IPS-18c (cell line): ENCODE measurements around the gene KNL1.
"Not testable (repeated sequence)": the region's sequence is repeated elsewhere in the genome, so short reads cannot be mapped to it uniquely, and the experiment has no call there.

Experiments
- H3K4me3 ChIP-seq: 2 replicates; pipeline ENCODE4 v1.7.0; 2013; ENCODE audit warnings: low read depth, mild to moderate bottlenecking, low read length, moderate library complexity; ENCODE audit not compliant: insufficient read depth
- H3K9me3 ChIP-seq: one replicate; pipeline ENCODE4 v1.6.1; 2013; ENCODE audit warnings: mild to moderate bottlenecking, low read length, moderate library complexity; ENCODE audit not compliant: control insufficient read depth, insufficient read depth

Gene KNL1

GRCh38 chr15:40569129-40569953 lies 24.7 kb upstream of the KNL1 start, which contains the start of gene RPUSD2:
TSS of gene RPUSD2 (plus strand) at chr15:40569299. CDS start at chr15:40569338, 39 bp downstream.
- Histone ChIP-seq H3K9me3 (no peaks in the 10 kb centered on the region), H3K4me3 (peak within 1 kb of the TSS; percentile 91)

GRCh38 chr15:40575113-40575512 lies 18.9 kb upstream of the KNL1 start:
- no peaks in the 10 kb centered on the region for H3K9me3 ChIP-seq
- no peak overlapping the region for H3K4me3 ChIP-seq

- H3K9me3 ChIP-seq, result not testable (repeated sequence)
These were observed 17.1 kb upstream of the KNL1 start for GRCh38 chr15:40576914-40577313.

GRCh38 chr15:40578892-40579291 lies 15.2 kb upstream of the KNL1 start:
- no peaks in the 10 kb centered on the region for H3K9me3 ChIP-seq
- no peak overlapping the region for H3K4me3 ChIP-seq

More at GRCh38 chr15:40576914-40577313, 17.1 kb upstream of the KNL1 start:
- H3K4me3 ChIP-seq, result not testable (repeated sequence)

- not testable (repeated sequence) for H3K4me3 ChIP-seq, H3K9me3 ChIP-seq
These were observed 12.3 kb upstream of the KNL1 start for GRCh38 chr15:40581796-40582195.

GRCh38 chr15:40582726-40583246 lies 11.3 kb upstream of the KNL1 start:
- H3K9me3 ChIP-seq, result no peaks in the 10 kb centered on the region
- H3K4me3 ChIP-seq, result no peak overlapping the region

GRCh38 chr15:40584191-40584590 lies 9.9 kb upstream of the KNL1 start:
- Histone ChIP-seq H3K4me3 (no peak overlapping the region), H3K9me3 (no peaks in the 10 kb centered on the region)

- Histone ChIP-seq H3K4me3 (no peak overlapping the region), H3K9me3 (no peaks in the 10 kb centered on the region)
These were observed 3.4 kb upstream of the KNL1 start for GRCh38 chr15:40590667-40591050.

GRCh38 chr15:40591389-40591788 lies 2.7 kb upstream of the KNL1 start:
- H3K9me3 ChIP-seq, result no peaks in the 10 kb centered on the region

GRCh38 chr15:40593165-40593564 lies 884 bp upstream of the KNL1 start:
- no peak overlapping the region for H3K4me3 ChIP-seq

More at GRCh38 chr15:40591389-40591788, 2.7 kb upstream of the KNL1 start:
- no peak overlapping the region for H3K4me3 ChIP-seq

GRCh38 chr15:40594429-40594836 lies 384 bp downstream of the KNL1 start:
- Histone ChIP-seq H3K9me3 (no peaks in the 10 kb centered on the region), H3K4me3 (peak overlapping the region; percentile 94)

More at GRCh38 chr15:40593165-40593564, 884 bp upstream of the KNL1 start:
- H3K9me3 ChIP-seq, result no peaks in the 10 kb centered on the region

- Histone ChIP-seq H3K9me3 (no peaks in the 10 kb centered on the region), H3K4me3 (0 out of 2 replicates have a peak overlapping the region, but pooled peaks have one; percentile 94)
These were observed 1.2 kb downstream of the KNL1 start for GRCh38 chr15:40595219-40595618.

GRCh38 chr15:40595773-40596172 lies 1.7 kb downstream of the KNL1 start:
- H3K9me3 ChIP-seq, result no peaks in the 10 kb centered on the region

GRCh38 chr15:40597024-40597423 lies 3.0 kb downstream of the KNL1 start:
- H3K4me3 ChIP-seq, result no peak overlapping the region
- no peaks in the 10 kb centered on the region for H3K9me3 ChIP-seq

More at GRCh38 chr15:40595773-40596172, 1.7 kb downstream of the KNL1 start:
- no peak overlapping the region for H3K4me3 ChIP-seq

GRCh38 chr15:40598126-40598525 lies 4.1 kb downstream of the KNL1 start:
- H3K4me3 ChIP-seq, result no peak overlapping the region
- peaks cover 2% of the 10 kb centered on the region for H3K9me3 ChIP-seq

GRCh38 chr15:40598672-40599071 lies 4.6 kb downstream of the KNL1 start:
- peaks cover 2% of the 10 kb centered on the region for H3K9me3 ChIP-seq
- H3K4me3 ChIP-seq, result no peak overlapping the region

GRCh38 chr15:40600956-40601355 lies 6.9 kb downstream of the KNL1 start:
- peaks cover 2% of the 10 kb centered on the region for H3K9me3 ChIP-seq

GRCh38 chr15:40603935-40604334 lies 9.9 kb downstream of the KNL1 start:
- no peak overlapping the region for H3K4me3 ChIP-seq
- H3K9me3 ChIP-seq, result peaks cover 2% of the 10 kb centered on the region

More at GRCh38 chr15:40600956-40601355, 6.9 kb downstream of the KNL1 start:
- no peak overlapping the region for H3K4me3 ChIP-seq
